GM21447 (cell line): Measurements from ENCODE around the gene ADNP.

ENCODE experiments used
- ATAC-seq: cut with Tn5 transposase; IDR thresholded peaks from one replicate; pipeline ENCODE4 v1.9.1; 2021; ENCODE audit not compliant: unreplicated experiment

ADNP gene

GRCh38 chr20:50874111-50874757 lies 57.0 kb downstream of the ADNP start:
- ATAC-seq, result no peak

GRCh38 chr20:50873585-50873984 lies 57.7 kb downstream of the ADNP start:
- no peak for ATAC-seq

GRCh38 chr20:50872560-50873425 lies 58.4 kb downstream of the ADNP start:
- ATAC-seq, result no peak

- no peak for ATAC-seq
Observed at GRCh38 chr20:50870561-50871161, 60.6 kb downstream of the ADNP start.

GRCh38 chr20:50868509-50869495 lies 62.4 kb downstream of the ADNP start:
- no peak for ATAC-seq

- ATAC-seq, result no peak
Observed at GRCh38 chr20:50867805-50868204, 63.4 kb downstream of the ADNP start.

GRCh38 chr20:50866831-50867230 lies 64.4 kb downstream of the ADNP start:
- no peak for ATAC-seq

GRCh38 chr20:50866036-50866685 lies 65.1 kb downstream of the ADNP start:
- ATAC-seq, result no peak

GRCh38 chr20:50865591-50865990 lies 65.6 kb downstream of the ADNP start:
- no peak for ATAC-seq

GRCh38 chr20:50865114-50865513 lies 66.1 kb downstream of the ADNP start:
- no peak for ATAC-seq

GRCh38 chr20:50862546-50862945 lies 68.7 kb downstream of the ADNP start:
- no peak for ATAC-seq

- no peak for ATAC-seq
Observed at GRCh38 chr20:50861012-50861411, 70.2 kb downstream of the ADNP start.

- no peak for ATAC-seq
Observed at GRCh38 chr20:50859161-50859560, 72.1 kb downstream of the ADNP start.

GRCh38 chr20:50858525-50858924 lies 72.7 kb downstream of the ADNP start:
- no peak for ATAC-seq

- ATAC-seq, result no peak
Observed at GRCh38 chr20:50857348-50857747, 73.9 kb downstream of the ADNP start.

GRCh38 chr20:50856475-50857041 lies 74.7 kb downstream of the ADNP start:
- no peak for ATAC-seq

- no peak for ATAC-seq
Observed at GRCh38 chr20:50855498-50856474, 75.5 kb downstream of the ADNP start.

- no peak for ATAC-seq
Observed at GRCh38 chr20:50854506-50855249, 76.6 kb downstream of the ADNP start.
